NCI-H146 treated with DMSO at 0.1 percent for 48 hours (cell line): ENCODE data around the gene CGREF1.
"Not testable (repeated sequence)": the region's sequence is repeated elsewhere in the genome, so short reads cannot be mapped to it uniquely, and the experiment has no call there.

Experiments used
- DNase-seq: peaks from one replicate; lab custom pipeline; 2025; ENCODE audit not compliant: unreplicated experiment; lab: John Stamatoyannopoulos, UW

CGREF1 gene

GRCh38 chr2:27115519-27115918 lies 3.4 kb downstream of the CGREF1 start:
- DNase-seq: no peak

DNA sequence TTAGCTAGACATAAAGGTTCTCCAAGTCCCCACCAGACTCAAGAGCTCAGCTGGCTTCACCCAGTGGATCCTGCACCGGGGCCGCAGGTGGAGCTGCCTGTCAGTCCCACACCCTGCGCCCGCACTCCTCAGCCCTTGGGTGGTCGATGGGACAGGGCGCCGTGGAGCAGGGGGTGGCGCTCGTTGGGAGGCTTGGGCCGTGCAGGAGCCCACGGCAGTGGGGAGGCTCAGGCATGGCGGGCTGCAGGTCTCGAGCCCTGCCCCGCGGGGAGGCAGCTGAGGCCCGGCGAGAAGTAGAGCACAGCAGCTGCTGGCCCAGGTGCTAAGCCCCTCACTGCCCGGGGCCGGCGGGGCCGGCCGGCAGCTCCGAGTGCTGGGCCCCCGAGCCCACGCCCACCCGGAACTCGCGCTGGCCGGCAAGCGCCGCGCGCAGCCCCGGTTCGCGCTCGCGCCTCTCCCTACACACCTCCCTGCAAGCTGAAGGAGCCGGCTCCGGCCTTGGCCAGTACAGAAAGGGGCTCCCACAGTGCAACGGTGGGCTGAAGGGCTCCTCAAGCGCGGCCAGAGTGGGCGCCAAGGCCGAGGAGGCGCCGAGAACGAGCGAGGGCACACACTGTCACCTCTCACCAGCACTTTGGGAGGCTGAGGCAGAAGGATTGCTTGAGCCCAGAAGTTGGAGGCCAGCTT lies 7.4 kb downstream of the CGREF1 start:
- not testable (repeated sequence) for DNase-seq

DNA sequence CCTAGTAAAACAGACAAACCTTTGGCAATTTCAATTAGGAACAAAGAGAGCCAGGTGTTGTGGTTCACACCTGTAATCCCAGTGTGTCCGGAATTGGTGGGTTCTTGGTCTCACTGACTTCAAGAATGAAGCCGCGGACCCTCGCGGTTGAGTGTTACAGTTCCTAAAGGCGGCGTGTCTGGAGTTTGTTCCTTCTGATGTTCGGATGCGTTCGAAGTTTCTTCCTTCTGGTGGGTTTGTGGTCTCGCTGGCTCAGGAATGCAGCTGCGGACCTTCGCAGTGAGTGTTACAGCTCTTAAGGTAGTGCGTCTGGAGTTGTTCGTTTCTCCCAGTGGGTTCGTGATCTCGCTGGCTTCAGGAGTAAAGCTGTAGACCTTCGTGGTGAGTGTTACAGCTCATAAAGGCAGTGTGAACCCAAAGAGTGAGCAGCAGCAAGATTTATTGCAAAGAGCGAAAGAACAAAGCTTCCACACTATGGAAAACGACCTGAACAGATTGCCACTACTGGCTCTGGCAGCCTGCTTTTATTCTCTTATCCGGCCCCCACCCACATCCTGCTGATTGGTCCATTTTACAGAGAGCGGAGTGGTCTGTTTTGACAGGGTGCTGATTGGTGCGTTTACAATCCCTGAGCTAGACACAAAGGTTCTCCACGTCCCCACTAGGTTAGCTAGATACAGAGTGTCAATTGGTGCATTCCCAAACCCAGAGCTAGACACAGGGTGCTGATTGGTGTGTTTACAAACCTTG lies 8.2 kb downstream of the CGREF1 start:
- DNase-seq: not testable (repeated sequence)

GRCh38 chr2:27109083-27109482 lies 9.8 kb downstream of the CGREF1 start:
- DNase-seq: no peak

- DNase-seq: no peak
Measured at GRCh38 chr2:27108221-27108620, 10.7 kb downstream of the CGREF1 start.

DNA sequence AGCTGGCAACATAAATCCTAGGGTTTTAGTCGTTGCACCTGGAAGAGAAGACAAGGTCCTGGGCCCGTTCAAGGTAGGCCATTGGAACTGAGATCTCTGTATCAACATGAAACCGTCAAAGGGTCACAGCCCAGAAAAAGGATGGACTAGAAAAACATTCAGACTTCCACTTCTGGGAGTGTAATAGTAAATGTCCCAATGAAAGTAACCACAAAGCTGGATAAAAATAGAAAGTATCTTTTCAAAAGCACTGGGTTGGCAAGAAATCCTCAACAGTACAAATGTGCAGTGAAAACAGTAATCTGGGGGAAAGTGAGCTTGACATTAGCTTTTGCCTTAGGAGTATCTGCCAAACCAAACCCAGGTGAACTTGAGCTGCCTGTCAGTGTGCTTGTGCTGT lies 12.9 kb downstream of the CGREF1 start:
- DNase-seq: no peak

DNA sequence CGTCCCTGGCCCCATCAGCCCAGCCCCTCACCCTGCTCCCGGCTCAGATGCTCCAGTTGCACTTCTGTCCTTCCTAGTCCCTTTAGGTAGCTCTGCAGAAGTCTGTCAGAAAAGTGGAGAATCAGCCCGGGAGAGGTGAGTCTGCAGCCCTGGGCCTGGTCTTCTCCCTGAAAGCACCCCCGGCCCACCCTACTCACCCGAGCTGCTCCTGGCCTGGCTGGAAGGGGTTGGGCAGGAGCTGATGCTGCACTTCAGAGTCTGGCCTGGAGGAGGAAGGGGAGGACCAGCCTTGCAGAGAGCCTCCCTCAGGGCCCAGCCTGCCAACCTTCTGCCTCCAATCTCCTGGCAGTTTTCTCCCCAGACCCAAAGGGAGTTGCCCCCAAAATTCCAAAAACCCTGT lies 16.6 kb downstream of the CGREF1 start:
- DNase-seq: no peak

GRCh38 chr2:27100036-27100435 lies 18.9 kb downstream of the CGREF1 start:
- no peak for DNase-seq

- DNase-seq: no peak
Measured at GRCh38 chr2:27099334-27099955, 19.5 kb downstream of the CGREF1 start.

DNA sequence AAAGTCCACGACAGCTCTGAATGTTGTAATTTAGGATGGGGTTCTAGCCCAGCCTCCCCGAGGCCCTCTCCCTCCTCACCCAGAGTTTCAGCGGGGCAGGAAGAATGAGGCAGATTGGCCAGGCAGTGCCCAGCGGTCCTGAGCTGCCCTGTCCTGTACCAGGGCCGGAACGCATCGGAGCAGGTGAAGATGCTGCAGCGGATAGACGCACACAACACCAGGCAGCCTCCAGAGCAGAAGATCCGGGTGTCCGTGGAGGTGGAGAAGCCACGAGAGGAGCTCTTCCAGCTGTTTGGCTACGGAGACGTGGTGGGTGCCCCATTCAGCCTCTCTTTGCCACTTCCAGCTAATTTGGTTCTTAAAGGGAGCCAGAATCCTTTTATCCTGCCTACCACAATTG lies 21.6 kb downstream of the CGREF1 start:
- DNase-seq: no peak

GRCh38 chr2:27096748-27097297 lies 22.1 kb downstream of the CGREF1 start:
- DNase-seq: no peak

GRCh38 chr2:27095745-27096651 lies 22.9 kb downstream of the CGREF1 start:
- no peak for DNase-seq

DNA sequence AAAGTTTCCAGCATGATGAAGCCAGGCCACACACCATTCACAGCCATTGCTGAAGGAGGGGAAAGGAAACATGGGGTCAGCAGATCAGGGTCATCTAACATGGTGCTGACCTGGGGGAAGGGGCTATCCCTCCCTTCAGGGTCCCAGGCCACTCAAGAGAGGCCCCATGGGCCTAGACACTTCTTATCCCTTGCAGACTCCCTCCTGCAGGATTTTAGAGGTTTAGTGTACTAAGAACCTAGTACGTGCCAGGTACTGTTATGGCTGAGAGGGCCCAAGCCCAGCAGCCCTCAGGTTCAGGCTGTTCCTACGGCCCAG lies 23.5 kb downstream of the CGREF1 start:
- no peak for DNase-seq

DNA sequence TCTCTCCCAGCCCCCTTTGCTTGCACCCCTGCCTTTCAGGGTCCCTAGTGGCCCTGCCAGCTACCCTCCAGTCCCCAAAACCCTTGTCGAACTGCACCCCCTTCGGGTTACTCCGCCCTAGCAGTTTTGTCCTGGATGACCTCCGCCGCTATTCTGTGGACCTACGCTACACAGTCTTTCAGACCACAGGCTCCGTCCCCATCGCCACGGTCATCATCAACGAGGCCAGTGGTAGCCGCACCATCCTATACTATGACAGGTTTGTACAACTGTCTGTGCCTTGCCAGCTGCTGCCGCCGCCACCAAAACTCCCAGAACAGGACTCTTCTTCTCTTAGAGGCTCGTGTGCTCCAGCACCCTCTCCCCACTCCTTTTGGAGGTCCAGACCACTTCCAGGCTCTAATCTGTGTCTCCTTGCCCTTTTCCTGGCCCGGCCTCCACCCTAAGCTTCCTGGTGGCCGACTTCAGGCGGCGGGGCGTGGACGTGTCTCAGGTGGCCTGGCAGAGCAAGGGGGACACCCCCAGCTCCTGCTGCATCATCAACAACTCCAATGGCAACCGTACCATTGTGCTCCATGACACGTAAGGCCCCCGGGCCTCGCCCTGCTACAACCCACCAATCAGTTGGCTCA lies 24.5 kb downstream of the CGREF1 start:
- DNase-seq: no peak

- no peak for DNase-seq
Measured at GRCh38 chr2:27093430-27094352, 25.2 kb downstream of the CGREF1 start.

DNA sequence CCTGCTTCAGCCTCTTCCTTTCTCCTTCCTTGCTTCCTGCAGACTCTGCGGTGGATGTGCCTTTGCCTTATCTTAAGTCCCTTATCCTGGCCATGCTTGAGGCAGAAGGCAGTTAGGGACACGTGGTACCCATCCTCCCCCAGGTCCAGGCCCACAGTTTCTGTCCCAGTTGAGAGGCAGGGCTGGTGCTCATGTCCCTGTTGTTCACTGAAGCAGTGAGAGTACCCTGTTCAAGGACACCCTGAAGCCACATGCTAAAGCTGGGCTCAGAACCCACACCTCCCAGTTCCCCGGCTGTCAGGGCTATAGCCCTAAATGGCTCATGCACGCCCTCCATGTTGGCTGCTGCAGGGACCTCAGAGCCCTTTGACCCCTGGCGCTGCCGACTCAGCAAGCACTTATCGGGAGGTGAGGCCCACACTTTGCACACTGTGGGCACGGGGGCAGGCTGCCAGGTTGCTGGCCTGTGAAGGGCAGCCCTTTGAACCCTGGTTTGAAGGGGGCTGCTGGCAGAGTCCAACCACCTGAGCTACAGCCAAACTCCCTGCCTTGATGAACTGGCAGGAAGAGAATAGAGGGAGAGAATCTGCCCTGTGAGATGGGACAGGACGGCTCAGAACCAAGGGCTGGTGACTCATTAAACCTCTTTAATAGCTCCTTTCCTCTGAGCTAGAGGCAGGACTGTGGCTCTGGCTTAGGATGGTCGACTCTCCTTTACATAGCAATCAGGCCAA lies 26.1 kb downstream of the CGREF1 start:
- DNase-seq: no peak

DNA sequence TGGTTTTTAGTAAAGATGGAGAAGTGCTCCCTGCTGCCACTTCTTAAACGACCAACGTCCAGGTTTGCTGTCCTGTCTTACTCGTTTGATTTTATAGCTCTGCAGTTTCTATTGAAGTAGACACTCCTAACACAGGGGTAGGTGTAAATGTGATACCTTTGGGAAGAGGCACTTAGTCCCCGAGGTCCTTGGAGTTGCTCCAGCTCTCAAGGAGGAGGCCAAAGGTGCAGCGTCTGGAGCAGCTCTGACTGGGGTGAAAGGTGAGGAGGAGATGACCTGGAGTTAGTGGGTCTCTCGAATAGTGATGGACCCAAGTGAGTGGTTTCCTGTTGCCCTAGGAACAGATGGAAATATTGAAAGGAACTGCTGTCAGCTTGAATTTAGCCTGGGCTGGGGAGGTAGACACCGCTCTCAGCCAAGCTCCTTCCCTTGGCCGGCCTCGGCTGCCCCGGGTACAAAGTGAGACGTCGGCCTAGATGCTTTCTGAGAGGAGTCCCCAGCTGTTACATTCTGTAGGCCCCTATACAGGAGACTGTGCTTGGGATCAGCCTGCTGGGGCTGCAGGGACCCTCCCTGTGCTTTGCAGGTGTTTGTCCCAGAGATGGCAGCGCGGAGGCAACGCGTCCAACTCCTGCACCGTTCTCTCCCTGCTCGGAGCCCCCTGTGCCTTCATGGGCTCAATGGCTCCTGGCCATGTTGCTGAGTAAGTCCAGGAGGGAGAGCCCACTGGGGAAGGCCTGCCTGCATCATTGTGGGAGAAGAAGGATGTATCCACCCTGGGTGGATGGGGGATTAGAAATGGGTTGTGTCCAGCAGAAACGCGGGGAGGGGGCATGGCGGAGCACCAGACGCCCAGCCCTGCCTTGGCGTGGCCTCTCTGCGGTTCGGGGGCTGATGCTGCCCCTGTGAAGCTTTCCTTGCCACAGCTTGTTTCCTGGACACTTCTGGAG lies 26.9 kb downstream of the CGREF1 start:
- DNase-seq: no peak
